ENCODE data around the gene KCNAB2. TPM values are rescaled to one million over a fixed set of nuclear protein-coding genes. Genes with fewer than 3 reads are reported as not detected.

The KCNAB2 gene
- total RNA-seq, 1 experiment from 2014 or later = 6.6 TPM

GRCh38 chr1:6026095-6026809, 19.4 kb upstream of the KCNAB2 start:
- no peak for DNase-seq (ENCODE audit: low read depth)
- in situ Hi-C loops (cut with HindIII; ENCODE audit: low pct_unique_long_range_greater_than_20kb, low sequenced_read_pairs) = no loop called here

- in situ Hi-C loops (cut with HindIII; ENCODE audit: low pct_unique_long_range_greater_than_20kb, low sequenced_read_pairs) = no loop called here
Observed at GRCh38 chr1:6027591-6027990, 18.1 kb upstream of the KCNAB2 start.

GRCh38 chr1:6028042-6028850, 17.4 kb upstream of the KCNAB2 start:
- in situ Hi-C loops (cut with HindIII; ENCODE audit: low pct_unique_long_range_greater_than_20kb, low sequenced_read_pairs) = no loop called here
- DNase-seq (ENCODE audit: low read depth) = no peak

More at GRCh38 chr1:6027591-6027990, 18.1 kb upstream of the KCNAB2 start:
- no peak for DNase-seq (ENCODE audit: low read depth)

- in situ Hi-C loops (cut with HindIII; ENCODE audit: low pct_unique_long_range_greater_than_20kb, low sequenced_read_pairs) = no loop called here
- no peak for DNase-seq (ENCODE audit: low read depth)
Observed at GRCh38 chr1:6029351-6029750, 16.3 kb upstream of the KCNAB2 start.

- no peak for DNase-seq (ENCODE audit: low read depth)
- in situ Hi-C loops (cut with HindIII; ENCODE audit: low pct_unique_long_range_greater_than_20kb, low sequenced_read_pairs) = no loop called here
Observed at GRCh38 chr1:6030132-6030531, 15.6 kb upstream of the KCNAB2 start.

GRCh38 chr1:6030547-6031261, 15.0 kb upstream of the KCNAB2 start:
- DNase-seq (ENCODE audit: low read depth) = no peak
- in situ Hi-C loops (cut with HindIII; ENCODE audit: low pct_unique_long_range_greater_than_20kb, low sequenced_read_pairs) = no loop called here

GRCh38 chr1:6033124-6033523, 12.6 kb upstream of the KCNAB2 start:
- in situ Hi-C loops (cut with HindIII; ENCODE audit: low pct_unique_long_range_greater_than_20kb, low sequenced_read_pairs) = no loop called here
- DNase-seq (ENCODE audit: low read depth) = no peak

- in situ Hi-C loops (cut with HindIII; ENCODE audit: low pct_unique_long_range_greater_than_20kb, low sequenced_read_pairs) = no loop called here
- no peak for DNase-seq (ENCODE audit: low read depth)
Observed at GRCh38 chr1:6033986-6034749, 11.5 kb upstream of the KCNAB2 start.

- in situ Hi-C loops (cut with HindIII; ENCODE audit: low pct_unique_long_range_greater_than_20kb, low sequenced_read_pairs) = no loop called here
- DNase-seq (ENCODE audit: low read depth) = no peak
Observed at GRCh38 chr1:6034750-6035096, 11.0 kb upstream of the KCNAB2 start.

GRCh38 chr1:6035303-6035702, 10.4 kb upstream of the KCNAB2 start:
- no peak for DNase-seq (ENCODE audit: low read depth)
- in situ Hi-C loops (cut with HindIII; ENCODE audit: low pct_unique_long_range_greater_than_20kb, low sequenced_read_pairs) = no loop called here

GRCh38 chr1:6035719-6036118, 10.0 kb upstream of the KCNAB2 start:
- in situ Hi-C loops (cut with HindIII; ENCODE audit: low pct_unique_long_range_greater_than_20kb, low sequenced_read_pairs) = no loop called here
- DNase-seq (ENCODE audit: low read depth) = no peak

GRCh38 chr1:6037338-6037762, 8.3 kb upstream of the KCNAB2 start:
- in situ Hi-C loops (cut with HindIII; ENCODE audit: low pct_unique_long_range_greater_than_20kb, low sequenced_read_pairs) = no loop called here
- no peak for DNase-seq (ENCODE audit: low read depth)

- no peak for DNase-seq (ENCODE audit: low read depth)
- in situ Hi-C loops (cut with HindIII; ENCODE audit: low pct_unique_long_range_greater_than_20kb, low sequenced_read_pairs) = no loop called here
Observed at GRCh38 chr1:6038603-6039002, 7.1 kb upstream of the KCNAB2 start.

- no peak for DNase-seq (ENCODE audit: low read depth)
- in situ Hi-C loops (cut with HindIII; ENCODE audit: low pct_unique_long_range_greater_than_20kb, low sequenced_read_pairs) = no loop called here
Observed at GRCh38 chr1:6039031-6039430, 6.7 kb upstream of the KCNAB2 start.

- in situ Hi-C loops (cut with HindIII; ENCODE audit: low pct_unique_long_range_greater_than_20kb, low sequenced_read_pairs) = no loop called here
- no peak for DNase-seq (ENCODE audit: low read depth)
Observed at GRCh38 chr1:6040444-6040843, 5.2 kb upstream of the KCNAB2 start.

- in situ Hi-C loops (cut with HindIII; ENCODE audit: low pct_unique_long_range_greater_than_20kb, low sequenced_read_pairs) = no loop called here
Observed at GRCh38 chr1:6040861-6041415, 4.8 kb upstream of the KCNAB2 start.

GRCh38 chr1:6041432-6042062, 4.1 kb upstream of the KCNAB2 start:
- no peak for DNase-seq (ENCODE audit: low read depth)
- in situ Hi-C loops (cut with HindIII; ENCODE audit: low pct_unique_long_range_greater_than_20kb, low sequenced_read_pairs) = no loop called here

More at GRCh38 chr1:6040861-6041415, 4.8 kb upstream of the KCNAB2 start:
- no peak for DNase-seq (ENCODE audit: low read depth)

GRCh38 chr1:6043561-6043960, 2.1 kb upstream of the KCNAB2 start:
- DNase-seq (ENCODE audit: low read depth) = no peak
- in situ Hi-C loops (cut with HindIII; ENCODE audit: low pct_unique_long_range_greater_than_20kb, low sequenced_read_pairs) = no loop called here
